Osteoblast (primary cell): Measurements from ENCODE around the gene NAV1. TPM values are rescaled to one million over a fixed set of nuclear protein-coding genes. Genes with fewer than 3 reads are reported as not detected.
A peak's percentile ranks its signal among the peaks of the same experiment; 100 is the strongest.

Source experiments
- DNase-seq: peaks from one replicate; pipeline ENCODE4 v3.0.0; 2011; ENCODE audit warnings: low spot score, mixed read lengths; ENCODE audit not compliant: insufficient read length; ENCODE audit errors: missing footprints
- H2AFZ ChIP-seq: 2 replicates; pipeline ENCODE4 v1.6.0; 2011; ENCODE audit warnings: mild to moderate bottlenecking, low read length
- H3K27ac ChIP-seq: 2 replicates; pipeline ENCODE4 v1.5.1; 2011; ENCODE audit warnings: mild to moderate bottlenecking, low read depth, low read length, moderate library complexity
- H3K27me3 ChIP-seq: 2 replicates; pipeline ENCODE4 v1.6.0; 2012; ENCODE audit warnings: mild to moderate bottlenecking, control low read depth, inconsistent platforms, low read length, moderate library complexity; ENCODE audit not compliant: insufficient read depth
- H3K36me3 ChIP-seq: 2 replicates; pipeline ENCODE4 v1.5.1; 2011; ENCODE audit warnings: mild to moderate bottlenecking, low read length, control low read depth, moderate library complexity; ENCODE audit not compliant: insufficient read depth
- H3K4me1 ChIP-seq: 2 replicates; pipeline ENCODE4 v1.5.1; 2011; ENCODE audit warnings: mild to moderate bottlenecking, low read length, control low read depth, moderate library complexity; ENCODE audit not compliant: insufficient read depth
- H3K4me2 ChIP-seq: 2 replicates; pipeline ENCODE4 v1.6.0; 2011; ENCODE audit warnings: mild to moderate bottlenecking, low read length; ENCODE audit not compliant: insufficient read depth
- H3K4me3 ChIP-seq: fragments of 200-600 bp; sonication (generic); 3 replicates; pipeline ENCODE4 v1.5.1; 2012; ENCODE audit warnings: mild to moderate bottlenecking, low read length, inconsistent platforms; ENCODE audit not compliant: insufficient read depth
- H3K79me2 ChIP-seq: 2 replicates; pipeline ENCODE4 v1.6.0; 2012; ENCODE audit warnings: mild to moderate bottlenecking, low read length, control low read depth, inconsistent platforms; ENCODE audit not compliant: insufficient read depth
- H3K9me3 ChIP-seq: 2 replicates; pipeline ENCODE4 v1.5.1; 2011; ENCODE audit warnings: low read depth, low read length, control low read depth
- H4K20me1 ChIP-seq: 2 replicates; pipeline ENCODE4 v1.6.0; 2012; ENCODE audit warnings: mild to moderate bottlenecking, low read length, control low read depth; ENCODE audit not compliant: insufficient read depth
- CTCF ChIP-seq: IDR thresholded peaks from 2 replicates; pipeline ENCODE4 v1.5.1; 2011; ENCODE audit warnings: mild to moderate bottlenecking, low read depth, low read length, moderate library complexity; ENCODE audit errors: extremely low read depth
- total RNA-seq: library from RNA; depleted of rRNA; stranded (reverse); fragments of >200 nt; gene quantifications from 2 replicates; pipeline ENCODE4 v1.2.3, GENCODE V29; 2012

NAV1 gene
- total RNA-seq, 1 donor, result 47.0 TPM

GRCh38 chr1:201505503-201505890, 33.4 kb upstream of the NAV1 start:
- Histone ChIP-seq H3K4me2 (peak overlapping the region; percentile 96), H3K36me3 (peaks cover 19% of the 10 kb centered on the region), H3K9me3 (no peaks in the 10 kb centered on the region), H4K20me1 (peaks cover 15% of the 10 kb centered on the region), H3K79me2 (peaks cover 69% of the 10 kb centered on the region), H3K27ac (peak overlapping the region; percentile 99), H3K4me3 (peak overlapping the region; percentile 81), H3K27me3 (no peaks in the 10 kb centered on the region), H3K4me1 (peaks cover 79% of the 10 kb centered on the region), H2AFZ (no peak overlapping the region)
- peak; percentile 96 for DNase-seq
- TF ChIP-seq CTCF, result peak; percentile 6

- Histone ChIP-seq H3K36me3 (peaks cover 19% of the 10 kb centered on the region), H3K27ac (peak overlapping the region; percentile 99), H3K4me3 (peak overlapping the region; percentile 81), H3K9me3 (no peaks in the 10 kb centered on the region), H3K4me1 (peaks cover 78% of the 10 kb centered on the region), H3K27me3 (no peaks in the 10 kb centered on the region), H3K79me2 (peaks cover 63% of the 10 kb centered on the region), H2AFZ (no peak overlapping the region), H3K4me2 (peak overlapping the region; percentile 96), H4K20me1 (peaks cover 12% of the 10 kb centered on the region)
- peak; percentile 65 for DNase-seq
- no peak for TF ChIP-seq CTCF
Observed at GRCh38 chr1:201506092-201506491, 32.8 kb upstream of the NAV1 start.

GRCh38 chr1:201506557-201507359, 32.2 kb upstream of the NAV1 start, which contains the start of gene CSRP1:
Gene CSRP1, minus strand, starts transcription at chr1:201507123. Its CDS starts 10,820 bp downstream, at chr1:201496303.
- Histone ChIP-seq H3K36me3 (peaks cover 14% of the 10 kb centered on the region), H3K4me3 (peak within 1 kb of the TSS; percentile 81), H4K20me1 (peaks cover 12% of the 10 kb centered on the region), H3K4me1 (peaks cover 78% of the 10 kb centered on the region), H3K9me3 (no peaks in the 10 kb centered on the region), H3K79me2 (peaks cover 56% of the 10 kb centered on the region), H2AFZ (peak within 1 kb of the TSS; percentile 73), H3K4me2 (peak within 1 kb of the TSS; percentile 96), H3K27ac (peak within 1 kb of the TSS; percentile 99), H3K27me3 (no peaks in the 10 kb centered on the region)
- peak; percentile 97 for DNase-seq
- TF ChIP-seq CTCF, result no peak

GRCh38 chr1:201507360-201507675, 31.6 kb upstream of the NAV1 start:
- Histone ChIP-seq H3K79me2 (peaks cover 51% of the 10 kb centered on the region), H3K4me1 (peaks cover 78% of the 10 kb centered on the region), H4K20me1 (peaks cover 12% of the 10 kb centered on the region), H3K4me3 (peak overlapping the region; percentile 81), H2AFZ (peak overlapping the region; percentile 73), H3K27me3 (no peaks in the 10 kb centered on the region), H3K4me2 (peak overlapping the region; percentile 96), H3K27ac (peak overlapping the region; percentile 99), H3K36me3 (peaks cover 10% of the 10 kb centered on the region), H3K9me3 (no peaks in the 10 kb centered on the region)
- DNase-seq, result no peak
- no peak for TF ChIP-seq CTCF
